HEK293 (cell line): ENCODE measurements around the gene PEPD.
A peak's percentile ranks its signal among the peaks of the same experiment; 100 is the strongest.

Experiments
- CTCF ChIA-PET: fragments of 350-600 bp; formaldehyde crosslinking; extraction: SDS; loops from one replicate; lab custom pipeline; 2021; ENCODE audit warnings: antibody characterized with exemption; lab: Yijun Ruan, JAX
- POLR2A ChIA-PET: fragments of 300-600 bp; formaldehyde crosslinking; extraction: SDS; loops from one replicate; lab custom pipeline; 2020; ENCODE audit warnings: antibody characterized with exemption, inconsistent platforms; lab: Yijun Ruan, JAX
- H3K27ac ChIP-seq: fragments of 200-500 bp; sonication (Bioruptor generic); 2 replicates; pipeline ENCODE4 v1.5.1; 2014; ENCODE audit warnings: low read depth, low read length, control low read depth, inconsistent platforms; ENCODE audit errors: extremely low read depth
- H3K36me3 ChIP-seq, 2 experiments: fragments of 200-500 bp in 1 of 2; sonication (Bioruptor generic) in 1 of 2; 1 replicate in 1 of 2; 2 replicates in 1 of 2; pipeline ENCODE4 v1.5.1; 2014 to 2017; ENCODE audit warnings: inconsistent platforms in 2 of 2, low read length in 2 of 2; ENCODE audit not compliant: control insufficient read depth in 2 of 2, insufficient read depth in 1 of 2
- H3K4me1 ChIP-seq: fragments of 200-500 bp; sonication (Bioruptor generic); 2 replicates; pipeline ENCODE4 v1.5.1; 2014; ENCODE audit warnings: mild to moderate bottlenecking, low read length, inconsistent platforms; ENCODE audit not compliant: control insufficient read depth, insufficient read depth
- H3K4me3 ChIP-seq: 2 replicates; pipeline ENCODE4 v1.5.1; 2011; ENCODE audit warnings: low read depth, mild to moderate bottlenecking, control low read depth, low read length, moderate library complexity
- H3K9me3 ChIP-seq: fragments of 200-500 bp; sonication (Bioruptor generic); 2 replicates; pipeline ENCODE4 v1.5.1; 2014; ENCODE audit warnings: low read depth, low read length, inconsistent platforms; ENCODE audit not compliant: control insufficient read depth, insufficient read depth
- GLIS1 ChIP-seq: fragments of 450-650 bp; formaldehyde crosslinking; IDR thresholded peaks from 2 replicates; pipeline ENCODE4 v1.5.1; 2016; ENCODE audit warnings: missing biosample characterization, missing genetic modification characterization
- GLIS2 ChIP-seq: fragments of 450-650 bp; formaldehyde crosslinking; IDR thresholded peaks from 2 replicates; pipeline ENCODE4 v1.5.1; 2016; ENCODE audit warnings: missing biosample characterization, missing genetic modification characterization
- HIC1 ChIP-seq: fragments of 450-650 bp; formaldehyde crosslinking; IDR thresholded peaks from 2 replicates; pipeline ENCODE4 v1.5.1; 2016; ENCODE audit warnings: missing biosample characterization, missing genetic modification characterization
- KLF1 ChIP-seq: fragments of 450-650 bp; formaldehyde crosslinking; IDR thresholded peaks from 2 replicates; pipeline ENCODE4 v1.5.1; 2016; ENCODE audit warnings: missing biosample characterization, missing genetic modification characterization
- PRDM10 ChIP-seq: fragments of 450-650 bp; formaldehyde crosslinking; IDR thresholded peaks from 2 replicates; pipeline ENCODE4 v1.5.1; 2016; ENCODE audit warnings: missing biosample characterization, missing genetic modification characterization
- SCRT2 ChIP-seq: fragments of 450-650 bp; formaldehyde crosslinking; IDR thresholded peaks from 2 replicates; pipeline ENCODE4 v1.5.1; 2016; ENCODE audit warnings: missing biosample characterization, missing genetic modification characterization
- ZBTB17 ChIP-seq: fragments of 450-650 bp; formaldehyde crosslinking; IDR thresholded peaks from 2 replicates; pipeline ENCODE4 v1.5.1; 2016; ENCODE audit warnings: missing biosample characterization, missing genetic modification characterization
- ZBTB6 ChIP-seq: fragments of 450-650 bp; formaldehyde crosslinking; IDR thresholded peaks from 2 replicates; pipeline ENCODE4 v1.5.1; 2017; ENCODE audit warnings: missing biosample characterization, missing genetic modification characterization
- ZEB2 ChIP-seq: fragments of 450-650 bp; formaldehyde crosslinking; IDR thresholded peaks from 2 replicates; pipeline ENCODE4 v1.5.1; 2016; ENCODE audit warnings: missing biosample characterization, missing genetic modification characterization
- ZIC2 ChIP-seq: fragments of 450-650 bp; formaldehyde crosslinking; IDR thresholded peaks from 2 replicates; pipeline ENCODE4 v1.5.1; 2016; ENCODE audit warnings: missing biosample characterization, missing genetic modification characterization
- ZNF670 ChIP-seq: fragments of 450-650 bp; formaldehyde crosslinking; IDR thresholded peaks from 2 replicates; pipeline ENCODE4 v1.5.1; 2016; ENCODE audit warnings: missing biosample characterization, missing genetic modification characterization, low read depth
- ZNF76 ChIP-seq: fragments of 450-650 bp; formaldehyde crosslinking; IDR thresholded peaks from 2 replicates; pipeline ENCODE4; 2016; ENCODE audit warnings: low read depth, missing biosample characterization, missing genetic modification characterization, borderline replicate concordance
- ZNF785 ChIP-seq: fragments of 450-650 bp; formaldehyde crosslinking; IDR thresholded peaks from 2 replicates; pipeline ENCODE4 v1.5.1; 2016; ENCODE audit warnings: missing biosample characterization, missing genetic modification characterization

The PEPD gene

GRCh38 chr19:33488826-33489225 is 32.8 kb downstream of the PEPD start (continued):
- TF ChIP-seq PRDM10, result no peak
- TF ChIP-seq ZEB2, result no peak

- ChIA-PET POLR2A (interaction anchor here (0.6 kb wide), 2 partner anchors 14 to 16 kb away, joined by 3 to 4 read pairs; no protein-coding TSS in a partner anchor), CTCF (interaction anchor here (0.7 kb wide), 1 partner anchor 608 kb away, joined by 3 read pairs; no protein-coding TSS in a partner anchor)
- H3K4me3 ChIP-seq, result no peak overlapping the region
- no peaks in the 10 kb centered on the region; a peak in 1 of 3 replicates for H3K36me3 ChIP-seq
- no peak for TF ChIP-seq ZIC2 (tag by site-specific recombination)
- peak; percentile 40; the same call in 1 of the 2 replicates for TF ChIP-seq KLF1 (tag by site-specific recombination)
- H3K27ac ChIP-seq, result no peak overlapping the region
- H3K4me1 ChIP-seq, result no peaks in the 10 kb centered on the region
- peaks cover under 1% of the 10 kb centered on the region; the same call in 1 of the 2 replicates for H3K9me3 ChIP-seq
These were observed 33.4 kb downstream of the PEPD start for GRCh38 chr19:33487901-33488800.

GRCh38 chr19:33486936-33487811 is 34.4 kb downstream of the PEPD start:
- H3K36me3 ChIP-seq, result no peaks in the 10 kb centered on the region; a peak in 1 of 3 replicates
- H3K9me3 ChIP-seq, result peaks cover 3% of the 10 kb centered on the region; the same call in 1 of the 2 replicates
- CTCF ChIA-PET, result interaction anchor here (0.6 to 1.1 kb wide), 3 partner anchors 55 to 308 kb away, joined by 3 to 4 read pairs (median 3); no protein-coding TSS in a partner anchor
- TF ChIP-seq ZNF785, result no peak
- TF ChIP-seq GLIS2 (tag by site-specific recombination), result peak; percentile 59
- TF ChIP-seq ZBTB6 (tag by site-specific recombination), result no peak
- no peak for TF ChIP-seq ZNF670 (tag by site-specific recombination)
- TF ChIP-seq HIC1, result no peak
- peak; percentile 47 for TF ChIP-seq ZIC2 (tag by site-specific recombination)
- 0 out of 2 replicates have a peak, but pooled peaks have one; percentile 56 for TF ChIP-seq SCRT2 (tag by site-specific recombination)
- no peak for TF ChIP-seq ZBTB17 (tag by site-specific recombination)
- TF ChIP-seq ZNF76 (tag by site-specific recombination), result no peak
- peak; percentile 44 for TF ChIP-seq GLIS1 (tag by site-specific recombination)
- no peaks in the 10 kb centered on the region for H3K4me1 ChIP-seq
- no peak overlapping the region for H3K27ac ChIP-seq
- POLR2A ChIA-PET, result interaction anchor here (0.6 kb wide), 1 partner anchor 15 kb away, joined by 3 read pairs; no protein-coding TSS in a partner anchor
- no peak overlapping the region for H3K4me3 ChIP-seq
